Ramos (cell line): Measurements from ENCODE around the gene SORBS1.

Experiments used
- in situ Hi-C: fragments of 300-500 bp; cut with MboI; formaldehyde crosslinking; loops from one replicate; pipeline ENCODE4 v1.14.3; 2022; ENCODE audit warnings: low sequenced_read_pairs; ENCODE audit not compliant: unreplicated experiment

SORBS1 gene

GRCh38 chr10:95309958-95310357 lies 251.2 kb downstream of the SORBS1 start:
- in situ Hi-C loops = no loop called here

GRCh38 chr10:95308389-95309302 lies 252.5 kb downstream of the SORBS1 start:
- in situ Hi-C loops = no loop called here

GRCh38 chr10:95306851-95307250 lies 254.3 kb downstream of the SORBS1 start:
- in situ Hi-C loops = no loop called here

GRCh38 chr10:95306318-95306650 lies 254.9 kb downstream of the SORBS1 start:
- in situ Hi-C loops = no loop called here

- in situ Hi-C loops = no loop called here
Observed at GRCh38 chr10:95305606-95306317, 255.4 kb downstream of the SORBS1 start.

GRCh38 chr10:95304976-95305375 lies 256.2 kb downstream of the SORBS1 start:
- in situ Hi-C loops = no loop called here

- in situ Hi-C loops = no loop called here
Observed at GRCh38 chr10:95304463-95304862, 256.7 kb downstream of the SORBS1 start.

- in situ Hi-C loops = no loop called here
Observed at GRCh38 chr10:95303950-95304349, 257.2 kb downstream of the SORBS1 start.

GRCh38 chr10:95303535-95303934 lies 257.6 kb downstream of the SORBS1 start:
- in situ Hi-C loops = no loop called here

GRCh38 chr10:95300022-95300539 lies 261.1 kb downstream of the SORBS1 start:
- in situ Hi-C loops = no loop called here

- in situ Hi-C loops = no loop called here
Observed at GRCh38 chr10:95297402-95297801, 263.8 kb downstream of the SORBS1 start.

- in situ Hi-C loops = no loop called here
Observed at GRCh38 chr10:95296764-95297163, 264.4 kb downstream of the SORBS1 start.

- in situ Hi-C loops = no loop called here
Observed at GRCh38 chr10:95295031-95295755, 266.0 kb downstream of the SORBS1 start.

- in situ Hi-C loops = no loop called here
Observed at GRCh38 chr10:95293631-95294030, 267.5 kb downstream of the SORBS1 start.

- in situ Hi-C loops = no loop called here
Observed at GRCh38 chr10:95291365-95292039, 269.7 kb downstream of the SORBS1 start.

- in situ Hi-C loops = no loop called here
Observed at GRCh38 chr10:95290461-95291364, 270.5 kb downstream of the SORBS1 start, which contains the start of gene PDLIM1. Gene PDLIM1, minus strand, starts transcription at chr10:95291003. Its CDS starts 88 bp downstream, at chr10:95290915.

- in situ Hi-C loops = no loop called here
Observed at GRCh38 chr10:95289921-95290421, 271.2 kb downstream of the SORBS1 start.

- in situ Hi-C loops = no loop called here
Observed at GRCh38 chr10:95289003-95289920, 271.9 kb downstream of the SORBS1 start.
